ENCODE data around the gene IBSP.

IBSP gene

GRCh38 chr4:87853891-87854290, 54.5 kb downstream of the IBSP start:
- Histone ChIP-seq H3K27me3 (ENCODE audit: insufficient read depth, low read length) (no peaks in the 10 kb centered on the region), H3K9ac (ENCODE audit: low read depth, low read length) (no peak overlapping the region), H3K27ac (ENCODE audit: low read depth, low read length) (no peak overlapping the region), H3K9me3 (ENCODE audit: insufficient read depth, low read depth, low read length) (no peaks in the 10 kb centered on the region), H3K4me3 (ENCODE audit: low read length) (no peak overlapping the region), H3K36me3 (ENCODE audit: insufficient read depth, low read length) (no peaks in the 10 kb centered on the region), H3K4me1 (ENCODE audit: insufficient read depth, low read length) (peaks cover 19% of the 10 kb centered on the region)

- H3K4me3 ChIP-seq (ENCODE audit: low read length): no peak overlapping the region
- H3K27ac ChIP-seq (ENCODE audit: low read depth, low read length): no peak overlapping the region
- H3K4me1 ChIP-seq (ENCODE audit: insufficient read depth, low read length): peaks cover 19% of the 10 kb centered on the region
- 79% methylated on average over 8 of the region's 8 CpGs for WGBS
- no peaks in the 10 kb centered on the region for H3K9me3 ChIP-seq (ENCODE audit: insufficient read depth, low read depth, low read length)
- H3K27me3 ChIP-seq (ENCODE audit: insufficient read depth, low read length): no peaks in the 10 kb centered on the region
- no peak overlapping the region for H3K9ac ChIP-seq (ENCODE audit: low read depth, low read length)
- H3K36me3 ChIP-seq (ENCODE audit: insufficient read depth, low read length): no peaks in the 10 kb centered on the region
Observed at GRCh38 chr4:87855559-87855958, 56.2 kb downstream of the IBSP start.

- 52% methylated on average over 1 of the region's 1 CpG for WGBS
- H3K36me3 ChIP-seq (ENCODE audit: insufficient read depth, low read length): no peaks in the 10 kb centered on the region
Observed at GRCh38 chr4:87856816-87857215, 57.5 kb downstream of the IBSP start.

GRCh38 chr4:87857789-87858188, 58.4 kb downstream of the IBSP start:
- Histone ChIP-seq H3K9ac (ENCODE audit: low read depth, low read length) (no peak overlapping the region), H3K27ac (ENCODE audit: low read depth, low read length) (no peak overlapping the region), H3K4me3 (ENCODE audit: low read length) (no peak overlapping the region), H3K9me3 (ENCODE audit: insufficient read depth, low read depth, low read length) (no peaks in the 10 kb centered on the region), H3K27me3 (ENCODE audit: insufficient read depth, low read length) (no peaks in the 10 kb centered on the region), H3K4me1 (ENCODE audit: insufficient read depth, low read length) (peaks cover 16% of the 10 kb centered on the region), H3K36me3 (ENCODE audit: insufficient read depth, low read length) (no peaks in the 10 kb centered on the region)
- 69% methylated on average over 4 of the region's 5 CpGs for WGBS

More at GRCh38 chr4:87856816-87857215, 57.5 kb downstream of the IBSP start:
- H3K4me1 ChIP-seq (ENCODE audit: insufficient read depth, low read length): peaks cover 19% of the 10 kb centered on the region
- no peak overlapping the region; the same call in none of the 2 replicates for H3K27ac ChIP-seq (ENCODE audit: low read depth, low read length)
- H3K4me3 ChIP-seq (ENCODE audit: low read length): no peak overlapping the region
- H3K9me3 ChIP-seq (ENCODE audit: insufficient read depth, low read depth, low read length): no peaks in the 10 kb centered on the region
- no peak overlapping the region for H3K9ac ChIP-seq (ENCODE audit: low read depth, low read length)
- no peaks in the 10 kb centered on the region for H3K27me3 ChIP-seq (ENCODE audit: insufficient read depth, low read length)

All from HUES64 (cell line).